ENCODE results near the gene GTF3C4.

GRCh38 chr9:132663117-132663516, 7.1 kb upstream of the GTF3C4 start:
- TF ChIP-seq EZH2phosphoT487 (IDR thresholded peaks at IDR 0.05; ENCODE audit: borderline replicate concordance, low read length): no peak
- TF ChIP-seq, protein P1, sequence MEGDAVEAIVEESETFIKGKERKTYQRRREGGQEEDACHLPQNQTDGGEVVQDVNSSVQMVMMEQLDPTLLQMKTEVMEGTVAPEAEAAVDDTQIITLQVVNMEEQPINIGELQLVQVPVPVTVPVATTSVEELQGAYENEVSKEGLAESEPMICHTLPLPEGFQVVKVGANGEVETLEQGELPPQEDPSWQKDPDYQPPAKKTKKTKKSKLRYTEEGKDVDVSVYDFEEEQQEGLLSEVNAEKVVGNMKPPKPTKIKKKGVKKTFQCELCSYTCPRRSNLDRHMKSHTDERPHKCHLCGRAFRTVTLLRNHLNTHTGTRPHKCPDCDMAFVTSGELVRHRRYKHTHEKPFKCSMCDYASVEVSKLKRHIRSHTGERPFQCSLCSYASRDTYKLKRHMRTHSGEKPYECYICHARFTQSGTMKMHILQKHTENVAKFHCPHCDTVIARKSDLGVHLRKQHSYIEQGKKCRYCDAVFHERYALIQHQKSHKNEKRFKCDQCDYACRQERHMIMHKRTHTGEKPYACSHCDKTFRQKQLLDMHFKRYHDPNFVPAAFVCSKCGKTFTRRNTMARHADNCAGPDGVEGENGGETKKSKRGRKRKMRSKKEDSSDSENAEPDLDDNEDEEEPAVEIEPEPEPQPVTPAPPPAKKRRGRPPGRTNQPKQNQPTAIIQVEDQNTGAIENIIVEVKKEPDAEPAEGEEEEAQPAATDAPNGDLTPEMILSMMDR (IDR thresholded peaks at IDR 0.05; ENCODE audit: low read depth, low read length, poor library complexity, severe bottlenecking): no peak
